ENCODE results near the gene ARHGAP18. TPM values are rescaled to one million over a fixed set of nuclear protein-coding genes. Genes with fewer than 3 reads are reported as not detected.

Gene ARHGAP18
- total and polyA plus RNA-seq, 2 of the 13 experiments (the other 11 are each of a cell fraction or from before 2014, with no cell fraction given), result 58.2 to 115 TPM

DNA sequence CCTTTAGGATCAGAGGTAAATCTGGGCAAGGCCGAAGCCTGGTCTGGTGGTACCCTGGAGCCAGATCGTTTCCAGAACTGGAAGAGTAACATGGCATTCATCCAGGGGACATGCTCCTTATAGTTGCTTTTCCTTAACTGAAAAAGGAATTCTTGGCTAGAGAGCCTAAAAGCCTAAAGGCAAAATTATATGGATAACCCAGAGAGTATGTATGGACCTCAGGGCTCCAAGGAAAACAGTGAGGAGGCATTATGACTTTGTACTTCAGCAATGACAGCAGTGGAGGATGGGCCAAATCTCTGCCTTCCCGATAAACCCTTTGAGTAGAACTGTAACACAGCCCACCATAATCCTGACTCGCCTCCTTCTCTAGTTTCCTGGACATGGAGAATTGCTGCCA, 29.3 kb downstream of the ARHGAP18 start (continued):
- TF ChIP-seq ZBTB20 (CRISPR knock-in tag; IDR thresholded peaks at IDR 0.05; ENCODE audit: borderline replicate concordance, low read depth) (no peak), SALL1 (CRISPR knock-in tag; IDR thresholded peaks at IDR 0.05) (no peak), ZMYM2 (CRISPR knock-in tag; IDR thresholded peaks at IDR 0.05) (no peak), MEIS2 (CRISPR knock-in tag; IDR thresholded peaks at IDR 0.05) (no peak), ISX (CRISPR knock-in tag; conservative IDR thresholded peaks at IDR 0.05) (no peak), ZNF282 (IDR thresholded peaks at IDR 0.05; ENCODE audit: partially characterized antibody) (no peak), ZNF550 (CRISPR knock-in tag; IDR thresholded peaks at IDR 0.05; ENCODE audit: borderline replicate concordance) (no peak), LCORL (IDR thresholded peaks at IDR 0.05) (no peak), LCORL (CRISPR knock-in tag; IDR thresholded peaks at IDR 0.05) (no peak), ZNF337 (CRISPR knock-in tag; IDR thresholded peaks at IDR 0.05; ENCODE audit: borderline replicate concordance, low read depth) (no peak)
- TF ChIP-seq, protein P1, sequence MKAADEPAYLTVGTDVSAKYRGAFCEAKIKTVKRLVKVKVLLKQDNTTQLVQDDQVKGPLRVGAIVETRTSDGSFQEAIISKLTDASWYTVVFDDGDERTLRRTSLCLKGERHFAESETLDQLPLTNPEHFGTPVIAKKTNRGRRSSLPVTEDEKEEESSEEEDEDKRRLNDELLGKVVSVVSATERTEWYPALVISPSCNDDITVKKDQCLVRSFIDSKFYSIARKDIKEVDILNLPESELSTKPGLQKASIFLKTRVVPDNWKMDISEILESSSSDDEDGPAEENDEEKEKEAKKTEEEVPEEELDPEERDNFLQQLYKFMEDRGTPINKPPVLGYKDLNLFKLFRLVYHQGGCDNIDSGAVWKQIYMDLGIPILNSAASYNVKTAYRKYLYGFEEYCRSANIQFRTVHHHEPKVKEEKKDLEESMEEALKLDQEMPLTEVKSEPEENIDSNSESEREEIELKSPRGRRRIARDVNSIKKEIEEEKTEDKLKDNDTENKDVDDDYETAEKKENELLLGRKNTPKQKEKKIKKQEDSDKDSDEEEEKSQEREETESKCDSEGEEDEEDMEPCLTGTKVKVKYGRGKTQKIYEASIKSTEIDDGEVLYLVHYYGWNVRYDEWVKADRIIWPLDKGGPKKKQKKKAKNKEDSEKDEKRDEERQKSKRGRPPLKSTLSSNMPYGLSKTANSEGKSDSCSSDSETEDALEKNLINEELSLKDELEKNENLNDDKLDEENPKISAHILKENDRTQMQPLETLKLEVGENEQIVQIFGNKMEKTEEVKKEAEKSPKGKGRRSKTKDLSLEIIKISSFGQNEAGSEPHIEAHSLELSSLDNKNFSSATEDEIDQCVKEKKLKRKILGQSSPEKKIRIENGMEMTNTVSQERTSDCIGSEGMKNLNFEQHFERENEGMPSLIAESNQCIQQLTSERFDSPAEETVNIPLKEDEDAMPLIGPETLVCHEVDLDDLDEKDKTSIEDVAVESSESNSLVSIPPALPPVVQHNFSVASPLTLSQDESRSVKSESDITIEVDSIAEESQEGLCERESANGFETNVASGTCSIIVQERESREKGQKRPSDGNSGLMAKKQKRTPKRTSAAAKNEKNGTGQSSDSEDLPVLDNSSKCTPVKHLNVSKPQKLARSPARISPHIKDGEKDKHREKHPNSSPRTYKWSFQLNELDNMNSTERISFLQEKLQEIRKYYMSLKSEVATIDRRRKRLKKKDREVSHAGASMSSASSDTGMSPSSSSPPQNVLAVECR (CRISPR knock-in tag; IDR thresholded peaks at IDR 0.05; ENCODE audit: borderline replicate concordance), result no peak
- TF ChIP-seq, protein P2, sequence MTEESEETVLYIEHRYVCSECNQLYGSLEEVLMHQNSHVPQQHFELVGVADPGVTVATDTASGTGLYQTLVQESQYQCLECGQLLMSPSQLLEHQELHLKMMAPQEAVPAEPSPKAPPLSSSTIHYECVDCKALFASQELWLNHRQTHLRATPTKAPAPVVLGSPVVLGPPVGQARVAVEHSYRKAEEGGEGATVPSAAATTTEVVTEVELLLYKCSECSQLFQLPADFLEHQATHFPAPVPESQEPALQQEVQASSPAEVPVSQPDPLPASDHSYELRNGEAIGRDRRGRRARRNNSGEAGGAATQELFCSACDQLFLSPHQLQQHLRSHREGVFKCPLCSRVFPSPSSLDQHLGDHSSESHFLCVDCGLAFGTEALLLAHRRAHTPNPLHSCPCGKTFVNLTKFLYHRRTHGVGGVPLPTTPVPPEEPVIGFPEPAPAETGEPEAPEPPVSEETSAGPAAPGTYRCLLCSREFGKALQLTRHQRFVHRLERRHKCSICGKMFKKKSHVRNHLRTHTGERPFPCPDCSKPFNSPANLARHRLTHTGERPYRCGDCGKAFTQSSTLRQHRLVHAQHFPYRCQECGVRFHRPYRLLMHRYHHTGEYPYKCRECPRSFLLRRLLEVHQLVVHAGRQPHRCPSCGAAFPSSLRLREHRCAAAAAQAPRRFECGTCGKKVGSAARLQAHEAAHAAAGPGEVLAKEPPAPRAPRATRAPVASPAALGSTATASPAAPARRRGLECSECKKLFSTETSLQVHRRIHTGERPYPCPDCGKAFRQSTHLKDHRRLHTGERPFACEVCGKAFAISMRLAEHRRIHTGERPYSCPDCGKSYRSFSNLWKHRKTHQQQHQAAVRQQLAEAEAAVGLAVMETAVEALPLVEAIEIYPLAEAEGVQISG (CRISPR knock-in tag; IDR thresholded peaks at IDR 0.05), result no peak
- TF ChIP-seq, protein P3, sequence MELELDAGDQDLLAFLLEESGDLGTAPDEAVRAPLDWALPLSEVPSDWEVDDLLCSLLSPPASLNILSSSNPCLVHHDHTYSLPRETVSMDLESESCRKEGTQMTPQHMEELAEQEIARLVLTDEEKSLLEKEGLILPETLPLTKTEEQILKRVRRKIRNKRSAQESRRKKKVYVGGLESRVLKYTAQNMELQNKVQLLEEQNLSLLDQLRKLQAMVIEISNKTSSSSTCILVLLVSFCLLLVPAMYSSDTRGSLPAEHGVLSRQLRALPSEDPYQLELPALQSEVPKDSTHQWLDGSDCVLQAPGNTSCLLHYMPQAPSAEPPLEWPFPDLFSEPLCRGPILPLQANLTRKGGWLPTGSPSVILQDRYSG (CRISPR knock-in tag; IDR thresholded peaks at IDR 0.05), result no peak
- TF ChIP-seq, protein P4, sequence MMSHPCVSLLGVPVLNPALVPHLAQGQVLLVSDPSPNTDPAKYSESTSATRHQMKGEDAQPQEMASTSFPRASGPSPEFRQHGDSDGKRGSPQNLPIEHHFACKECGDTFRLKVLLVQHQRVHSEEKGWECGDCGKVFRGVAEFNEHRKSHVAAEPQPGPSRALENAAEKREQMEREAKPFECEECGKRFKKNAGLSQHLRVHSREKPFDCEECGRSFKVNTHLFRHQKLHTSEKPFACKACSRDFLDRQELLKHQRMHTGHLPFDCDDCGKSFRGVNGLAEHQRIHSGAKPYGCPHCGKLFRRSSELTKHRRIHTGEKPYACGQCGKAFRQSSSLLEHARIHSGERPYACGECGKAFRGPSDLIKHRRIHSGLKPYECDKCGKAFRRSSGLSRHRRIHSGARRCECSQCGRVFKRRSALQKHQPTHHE (CRISPR knock-in tag; IDR thresholded peaks at IDR 0.05; ENCODE audit: borderline replicate concordance), result no peak
- TF ChIP-seq, protein P5, sequence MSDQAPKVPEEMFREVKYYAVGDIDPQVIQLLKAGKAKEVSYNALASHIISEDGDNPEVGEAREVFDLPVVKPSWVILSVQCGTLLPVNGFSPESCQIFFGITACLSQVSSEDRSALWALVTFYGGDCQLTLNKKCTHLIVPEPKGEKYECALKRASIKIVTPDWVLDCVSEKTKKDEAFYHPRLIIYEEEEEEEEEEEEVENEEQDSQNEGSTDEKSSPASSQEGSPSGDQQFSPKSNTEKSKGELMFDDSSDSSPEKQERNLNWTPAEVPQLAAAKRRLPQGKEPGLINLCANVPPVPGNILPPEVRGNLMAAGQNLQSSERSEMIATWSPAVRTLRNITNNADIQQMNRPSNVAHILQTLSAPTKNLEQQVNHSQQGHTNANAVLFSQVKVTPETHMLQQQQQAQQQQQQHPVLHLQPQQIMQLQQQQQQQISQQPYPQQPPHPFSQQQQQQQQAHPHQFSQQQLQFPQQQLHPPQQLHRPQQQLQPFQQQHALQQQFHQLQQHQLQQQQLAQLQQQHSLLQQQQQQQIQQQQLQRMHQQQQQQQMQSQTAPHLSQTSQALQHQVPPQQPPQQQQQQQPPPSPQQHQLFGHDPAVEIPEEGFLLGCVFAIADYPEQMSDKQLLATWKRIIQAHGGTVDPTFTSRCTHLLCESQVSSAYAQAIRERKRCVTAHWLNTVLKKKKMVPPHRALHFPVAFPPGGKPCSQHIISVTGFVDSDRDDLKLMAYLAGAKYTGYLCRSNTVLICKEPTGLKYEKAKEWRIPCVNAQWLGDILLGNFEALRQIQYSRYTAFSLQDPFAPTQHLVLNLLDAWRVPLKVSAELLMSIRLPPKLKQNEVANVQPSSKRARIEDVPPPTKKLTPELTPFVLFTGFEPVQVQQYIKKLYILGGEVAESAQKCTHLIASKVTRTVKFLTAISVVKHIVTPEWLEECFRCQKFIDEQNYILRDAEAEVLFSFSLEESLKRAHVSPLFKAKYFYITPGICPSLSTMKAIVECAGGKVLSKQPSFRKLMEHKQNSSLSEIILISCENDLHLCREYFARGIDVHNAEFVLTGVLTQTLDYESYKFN (CRISPR knock-in tag; conservative IDR thresholded peaks at IDR 0.05), result no peak
